Subcutaneous abdominal adipose tissue (tissue), 5 donors: ENCODE measurements around the gene RNF222.
A peak's percentile ranks its signal among the peaks of the same experiment; 100 is the strongest.

Experiments used
- H3K27ac ChIP-seq: one replicate; pipeline ENCODE4 v1.7.0; 2013; ENCODE audit warnings: low read depth, mild to moderate bottlenecking, inconsistent platforms, low read length, moderate library complexity
- H3K27me3 ChIP-seq, 5 donors: one replicate each; pipeline ENCODE4 v1.7.0; 2013; ENCODE audit warnings: low read length in 5 of 5, inconsistent platforms in 1 of 5; ENCODE audit not compliant: control insufficient read depth in 5 of 5, insufficient read depth in 4 of 5
- H3K36me3 ChIP-seq, 5 donors: one replicate each; pipeline ENCODE4 v1.7.0; 2013; ENCODE audit warnings: low read length in 5 of 5; ENCODE audit not compliant: control insufficient read depth in 5 of 5, insufficient read depth in 5 of 5
- H3K4me1 ChIP-seq, 5 donors: one replicate each; pipeline ENCODE4 v1.7.0; 2013; ENCODE audit warnings: low read length in 5 of 5, mild to moderate bottlenecking in 3 of 5, moderate library complexity in 1 of 5; ENCODE audit not compliant: control insufficient read depth in 5 of 5, insufficient read depth in 5 of 5
- H3K4me3 ChIP-seq, 5 donors: one replicate each; pipeline ENCODE4 v1.7.0; 2013; ENCODE audit warnings: low read length in 5 of 5, low read depth in 1 of 5
- H3K9ac ChIP-seq, 5 donors: one replicate each; pipeline ENCODE4 v1.7.0; 2013; ENCODE audit warnings: low read length in 5 of 5, mild to moderate bottlenecking in 4 of 5, moderate library complexity in 3 of 5
- H3K9me3 ChIP-seq, 5 donors: one replicate each; pipeline ENCODE4 v1.7.0; 2013; ENCODE audit warnings: low read length in 5 of 5; ENCODE audit not compliant: control insufficient read depth in 5 of 5
- donor health status: healthy.
- donor health status: healthy.
- donor health status: healthy.
- donor health status: healthy.
- donor health status: healthy.

Gene RNF222

GRCh38 chr17:8397636-8398035 lies at the start of gene RNF222:
Gene RNF222, minus strand, starts transcription at chr17:8397827. Its CDS starts 4,366 bp downstream, at chr17:8393461.
- Histone ChIP-seq H3K27me3 (peaks cover 23 to 44% (median 38%) of the 10 kb centered on the region in 5 donors), H3K36me3 (no peaks in the 10 kb centered on the region), H3K4me3 (no peak within 1 kb of the TSS), H3K4me1 (no peaks in the 10 kb centered on the region), H3K9ac (no peak within 1 kb of the TSS), H3K27ac (no peak within 1 kb of the TSS), H3K9me3 (no peaks in the 10 kb centered on the region)

- no peaks in the 10 kb centered on the region for H3K9me3 ChIP-seq
- H3K4me1 ChIP-seq = peaks cover 0 to 62% (median 41%) of the 10 kb centered on the region in 5 donors
- H3K4me3 ChIP-seq = no peak overlapping the region
- peaks cover 27 to 50% (median 35%) of the 10 kb centered on the region in 5 donors for H3K36me3 ChIP-seq
- no peak overlapping the region for H3K27ac ChIP-seq
- no peak overlapping the region for H3K9ac ChIP-seq
- H3K27me3 ChIP-seq = no peaks in the 10 kb centered on the region
Observed at GRCh38 chr17:8445536-8445935, 47.9 kb upstream of the RNF222 start.

- Histone ChIP-seq H3K4me1 (peaks cover 0 to 62% (median 38%) of the 10 kb centered on the region in 5 donors), H3K27ac (no peak overlapping the region), H3K27me3 (no peaks in the 10 kb centered on the region), H3K36me3 (peaks cover 24 to 50% (median 33%) of the 10 kb centered on the region in 5 donors), H3K9me3 (no peaks in the 10 kb centered on the region), H3K4me3 (no peak overlapping the region), H3K9ac (no peak overlapping the region)
Observed at GRCh38 chr17:8444494-8444893, 46.9 kb upstream of the RNF222 start.

- Histone ChIP-seq H3K9ac (no peak overlapping the region), H3K4me3 (no peak overlapping the region), H3K4me1 (peaks cover 0 to 62% (median 37%) of the 10 kb centered on the region in 5 donors), H3K9me3 (no peaks in the 10 kb centered on the region), H3K27ac (no peak overlapping the region), H3K27me3 (no peaks in the 10 kb centered on the region), H3K36me3 (peaks cover 17 to 43% (median 30%) of the 10 kb centered on the region in 5 donors)
Observed at GRCh38 chr17:8443756-8444155, 46.1 kb upstream of the RNF222 start.

GRCh38 chr17:8442310-8442709 lies 44.7 kb upstream of the RNF222 start:
- H3K4me3 ChIP-seq = no peak overlapping the region
- no peaks in the 10 kb centered on the region for H3K27me3 ChIP-seq
- H3K27ac ChIP-seq = no peak overlapping the region
- no peak overlapping the region for H3K9ac ChIP-seq
- H3K9me3 ChIP-seq = no peaks in the 10 kb centered on the region
- H3K36me3 ChIP-seq = peaks cover 17 to 37% (median 26%) of the 10 kb centered on the region in 5 donors
- peaks cover 0 to 57% (median 40%) of the 10 kb centered on the region in 5 donors for H3K4me1 ChIP-seq

GRCh38 chr17:8441690-8442089 lies 44.1 kb upstream of the RNF222 start:
- peaks cover 0 to 58% (median 46%) of the 10 kb centered on the region in 5 donors for H3K4me1 ChIP-seq
- H3K9me3 ChIP-seq = no peaks in the 10 kb centered on the region
- no peaks in the 10 kb centered on the region for H3K27me3 ChIP-seq
- no peak overlapping the region for H3K9ac ChIP-seq
- peak overlapping the region; percentile 29 for H3K27ac ChIP-seq
- peaks cover 13 to 30% (median 25%) of the 10 kb centered on the region in 5 donors for H3K36me3 ChIP-seq
- no peak overlapping the region for H3K4me3 ChIP-seq

GRCh38 chr17:8439681-8440080 lies 42.1 kb upstream of the RNF222 start:
- no peak overlapping the region for H3K4me3 ChIP-seq
- no peaks in the 10 kb centered on the region for H3K27me3 ChIP-seq
- no peaks in the 10 kb centered on the region for H3K9me3 ChIP-seq
- peaks cover 0 to 51% (median 49%) of the 10 kb centered on the region in 5 donors for H3K4me1 ChIP-seq
- H3K36me3 ChIP-seq = peaks cover 7 to 17% (median 13%) of the 10 kb centered on the region in 5 donors
- H3K27ac ChIP-seq = no peak overlapping the region
- no peak overlapping the region for H3K9ac ChIP-seq

GRCh38 chr17:8438441-8438840 lies 40.8 kb upstream of the RNF222 start:
- Histone ChIP-seq H3K27me3 (no peaks in the 10 kb centered on the region), H3K4me3 (no peak overlapping the region), H3K36me3 (peaks cover 4 to 9% (median 6%) of the 10 kb centered on the region in 5 donors), H3K9ac (no peak overlapping the region), H3K4me1 (peaks cover 0 to 47% (median 44%) of the 10 kb centered on the region in 5 donors), H3K9me3 (no peaks in the 10 kb centered on the region), H3K27ac (no peak overlapping the region)

- Histone ChIP-seq H3K4me3 (peak overlapping the region; percentile 87 to 93 (median 92)), H3K4me1 (peaks cover 0 to 39% (median 31%) of the 10 kb centered on the region in 5 donors), H3K27ac (peak overlapping the region; percentile 99), H3K9me3 (no peaks in the 10 kb centered on the region), H3K36me3 (peaks cover 4 to 9% (median 6%) of the 10 kb centered on the region in 5 donors), H3K27me3 (no peaks in the 10 kb centered on the region), H3K9ac (peak overlapping the region; percentile 81 to 100 (median 92))
Observed at GRCh38 chr17:8436844-8437171, 39.2 kb upstream of the RNF222 start.

GRCh38 chr17:8436169-8436843 lies 38.7 kb upstream of the RNF222 start:
- peaks cover under 1 to 38% (median 30%) of the 10 kb centered on the region in 5 donors for H3K4me1 ChIP-seq
- H3K27ac ChIP-seq = peak overlapping the region; percentile 99
- no peaks in the 10 kb centered on the region for H3K27me3 ChIP-seq

More at GRCh38 chr17:8436169-8436843, 38.7 kb upstream of the RNF222 start:
- H3K4me3 ChIP-seq = peak overlapping the region; percentile 87 to 93 (median 92)
- H3K9ac ChIP-seq = peak overlapping the region; percentile 81 to 100 (median 92)
- H3K36me3 ChIP-seq = peaks cover 4 to 9% (median 6%) of the 10 kb centered on the region in 5 donors
- H3K9me3 ChIP-seq = no peaks in the 10 kb centered on the region
